ENCODE data around the gene PSENEN. TPM values are rescaled to one million over a fixed set of nuclear protein-coding genes. Genes with fewer than 3 reads are reported as not detected.
A peak's percentile ranks its signal among the peaks of the same experiment; 100 is the strongest.

The PSENEN gene
- total RNA-seq, 1 donor = 11.6 TPM

DNA sequence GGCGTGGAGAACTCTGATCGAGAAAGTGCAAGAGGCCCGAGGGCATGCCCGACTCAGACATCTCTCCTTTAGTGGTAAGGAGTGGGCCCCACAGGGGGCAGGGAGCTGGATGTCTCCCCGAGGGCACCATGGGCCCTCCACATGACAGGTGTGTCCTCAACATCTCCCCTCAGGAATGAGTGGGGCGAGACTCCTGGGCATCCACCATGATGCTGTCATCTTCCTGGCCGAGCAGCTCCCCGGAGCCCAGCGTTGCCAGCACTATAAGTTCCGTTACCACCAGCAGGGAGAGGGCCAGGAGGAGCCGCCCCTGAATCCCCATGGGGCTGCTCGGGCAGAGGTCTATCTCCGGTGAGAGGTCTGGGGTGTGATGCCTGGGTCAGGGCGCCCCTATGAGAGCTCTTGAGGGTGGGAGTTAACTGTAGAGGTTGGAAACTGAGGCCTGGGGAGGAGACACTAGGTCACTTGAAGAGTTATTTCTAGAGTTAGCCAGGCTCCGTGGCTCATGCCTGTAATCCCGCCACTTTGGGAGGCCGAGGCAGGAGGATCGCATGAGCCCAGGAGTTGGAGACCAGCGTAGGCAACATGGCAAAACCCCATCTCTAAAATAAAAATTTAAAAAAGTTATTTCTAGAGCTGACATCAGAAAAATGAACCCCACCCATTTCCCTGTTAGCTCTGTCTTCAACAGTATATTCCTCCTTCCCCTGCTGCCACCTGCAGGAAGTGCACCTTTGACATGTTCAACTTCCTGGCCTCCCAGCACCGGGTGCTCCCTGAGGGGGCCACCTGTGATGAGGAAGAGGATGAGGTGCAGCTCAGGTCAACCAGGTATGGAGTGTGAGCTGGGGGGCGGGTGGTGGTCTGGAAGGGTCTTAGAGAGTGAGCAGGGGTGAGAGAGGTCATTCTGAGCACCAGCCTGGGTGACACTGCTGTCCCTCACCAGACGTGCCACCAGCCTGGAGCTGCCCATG is 8.3 kb upstream of the PSENEN start:
- Histone ChIP-seq H3K4me2 (ENCODE audit: insufficient read depth, low read length) (no peak overlapping the region), H2AFZ (ENCODE audit: low read length) (no peak overlapping the region), H3K9me3 (ENCODE audit: low read depth, low read length) (no peaks in the 10 kb centered on the region), H3K4me3 (ENCODE audit: insufficient read depth, low read length) (no peak overlapping the region), H3K4me1 (ENCODE audit: insufficient read depth, low read length) (no peaks in the 10 kb centered on the region), H3K79me2 (ENCODE audit: insufficient read depth, low read length) (no peaks in the 10 kb centered on the region), H3K27ac (ENCODE audit: low read depth, low read length) (no peak overlapping the region), H3K27me3 (ENCODE audit: insufficient read depth, low read length) (no peaks in the 10 kb centered on the region), H3K36me3 (ENCODE audit: insufficient read depth, low read length) (peaks cover 44% of the 10 kb centered on the region), H4K20me1 (ENCODE audit: insufficient read depth, low read length) (peaks cover 7% of the 10 kb centered on the region)
- TF ChIP-seq, protein P1, sequence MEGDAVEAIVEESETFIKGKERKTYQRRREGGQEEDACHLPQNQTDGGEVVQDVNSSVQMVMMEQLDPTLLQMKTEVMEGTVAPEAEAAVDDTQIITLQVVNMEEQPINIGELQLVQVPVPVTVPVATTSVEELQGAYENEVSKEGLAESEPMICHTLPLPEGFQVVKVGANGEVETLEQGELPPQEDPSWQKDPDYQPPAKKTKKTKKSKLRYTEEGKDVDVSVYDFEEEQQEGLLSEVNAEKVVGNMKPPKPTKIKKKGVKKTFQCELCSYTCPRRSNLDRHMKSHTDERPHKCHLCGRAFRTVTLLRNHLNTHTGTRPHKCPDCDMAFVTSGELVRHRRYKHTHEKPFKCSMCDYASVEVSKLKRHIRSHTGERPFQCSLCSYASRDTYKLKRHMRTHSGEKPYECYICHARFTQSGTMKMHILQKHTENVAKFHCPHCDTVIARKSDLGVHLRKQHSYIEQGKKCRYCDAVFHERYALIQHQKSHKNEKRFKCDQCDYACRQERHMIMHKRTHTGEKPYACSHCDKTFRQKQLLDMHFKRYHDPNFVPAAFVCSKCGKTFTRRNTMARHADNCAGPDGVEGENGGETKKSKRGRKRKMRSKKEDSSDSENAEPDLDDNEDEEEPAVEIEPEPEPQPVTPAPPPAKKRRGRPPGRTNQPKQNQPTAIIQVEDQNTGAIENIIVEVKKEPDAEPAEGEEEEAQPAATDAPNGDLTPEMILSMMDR (IDR thresholded peaks at IDR 0.05; ENCODE audit: extremely low read depth, low read depth, low read length) = no peak
- DNase-seq (ENCODE audit: insufficient read length, low spot score, missing footprints) = peak; percentile 85

DNA sequence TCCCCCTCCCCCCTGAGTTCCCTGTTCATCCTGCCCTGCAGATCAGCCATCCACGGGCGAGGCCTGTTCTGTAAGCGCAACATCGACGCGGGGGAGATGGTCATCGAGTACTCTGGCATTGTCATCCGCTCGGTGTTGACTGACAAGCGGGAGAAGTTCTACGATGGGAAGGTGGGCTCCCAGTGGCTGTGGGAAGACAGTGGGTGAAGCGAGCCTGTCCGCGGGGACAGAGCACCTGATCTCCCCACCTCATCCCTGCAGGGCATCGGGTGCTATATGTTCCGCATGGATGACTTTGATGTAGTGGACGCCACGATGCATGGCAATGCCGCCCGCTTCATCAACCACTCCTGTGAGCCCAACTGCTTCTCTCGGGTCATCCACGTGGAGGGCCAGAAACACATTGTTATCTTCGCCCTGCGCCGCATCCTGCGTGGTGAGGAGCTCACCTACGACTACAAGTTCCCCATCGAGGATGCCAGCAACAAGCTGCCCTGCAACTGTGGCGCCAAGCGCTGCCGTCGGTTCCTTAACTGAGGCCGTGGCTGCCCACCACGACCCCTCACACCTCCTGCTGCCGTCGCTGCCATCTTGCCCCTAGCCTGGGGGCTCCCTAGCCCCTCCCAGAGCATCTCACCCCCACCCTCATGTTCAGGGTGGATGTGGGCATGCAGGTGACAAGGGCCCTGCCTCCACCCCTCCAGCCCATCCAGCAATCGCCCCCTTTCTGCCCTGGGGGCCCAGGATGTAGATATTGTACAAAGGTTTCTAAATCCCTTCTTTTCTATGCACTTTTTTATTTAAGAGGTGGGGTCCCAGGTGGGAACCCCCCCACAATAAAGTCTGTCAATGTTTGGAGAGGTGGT is 7.2 kb upstream of the PSENEN start:
- no peaks in the 10 kb centered on the region for H3K79me2 ChIP-seq (ENCODE audit: insufficient read depth, low read length)
- H3K4me1 ChIP-seq (ENCODE audit: insufficient read depth, low read length) = no peaks in the 10 kb centered on the region
- no peaks in the 10 kb centered on the region for H3K9me3 ChIP-seq (ENCODE audit: low read depth, low read length)
- peaks cover 7% of the 10 kb centered on the region for H4K20me1 ChIP-seq (ENCODE audit: insufficient read depth, low read length)
- peak; percentile 83 for DNase-seq (ENCODE audit: insufficient read length, low spot score, missing footprints)
- no peak overlapping the region for H3K27ac ChIP-seq (ENCODE audit: low read depth, low read length)
- H3K27me3 ChIP-seq (ENCODE audit: insufficient read depth, low read length) = no peaks in the 10 kb centered on the region
- H3K4me3 ChIP-seq (ENCODE audit: insufficient read depth, low read length) = no peak overlapping the region
- TF ChIP-seq, protein P1 (IDR thresholded peaks at IDR 0.05; ENCODE audit: extremely low read depth, low read depth, low read length) = no peak
- no peak overlapping the region for H3K4me2 ChIP-seq (ENCODE audit: insufficient read depth, low read length)
- H2AFZ ChIP-seq (ENCODE audit: low read length) = no peak overlapping the region
- H3K36me3 ChIP-seq (ENCODE audit: insufficient read depth, low read length) = peaks cover 44% of the 10 kb centered on the region

DNA sequence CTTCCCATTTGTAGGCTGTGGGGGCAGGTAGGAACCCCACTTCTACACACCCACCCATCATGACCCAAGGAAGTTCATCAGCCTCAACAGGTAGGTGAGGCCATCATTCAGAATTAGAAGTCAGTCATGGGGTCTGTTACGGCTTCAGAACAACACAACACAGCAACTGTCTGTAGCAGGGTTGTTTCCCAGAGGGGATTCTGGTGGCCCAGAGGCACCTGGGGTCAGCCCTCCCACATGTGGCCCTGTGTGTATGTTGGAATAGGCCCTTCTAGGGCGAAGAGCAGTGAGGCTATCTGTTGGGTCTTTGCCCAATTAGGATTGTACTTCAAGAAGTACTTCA is 6.6 kb upstream of the PSENEN start:
- H3K4me2 ChIP-seq (ENCODE audit: insufficient read depth, low read length) = no peak overlapping the region
- H4K20me1 ChIP-seq (ENCODE audit: insufficient read depth, low read length) = peaks cover 7% of the 10 kb centered on the region
- peak; percentile 51 for DNase-seq (ENCODE audit: insufficient read length, low spot score, missing footprints)
- no peak overlapping the region for H3K4me3 ChIP-seq (ENCODE audit: insufficient read depth, low read length)
- no peaks in the 10 kb centered on the region for H3K4me1 ChIP-seq (ENCODE audit: insufficient read depth, low read length)
- no peaks in the 10 kb centered on the region for H3K27me3 ChIP-seq (ENCODE audit: insufficient read depth, low read length)
- no peak overlapping the region for H2AFZ ChIP-seq (ENCODE audit: low read length)
- H3K79me2 ChIP-seq (ENCODE audit: insufficient read depth, low read length) = no peaks in the 10 kb centered on the region
- H3K36me3 ChIP-seq (ENCODE audit: insufficient read depth, low read length) = peaks cover 41% of the 10 kb centered on the region
- TF ChIP-seq, protein P1 (IDR thresholded peaks at IDR 0.05; ENCODE audit: extremely low read depth, low read depth, low read length) = no peak
- no peak overlapping the region for H3K27ac ChIP-seq (ENCODE audit: low read depth, low read length)
- H3K9me3 ChIP-seq (ENCODE audit: low read depth, low read length) = no peaks in the 10 kb centered on the region
